ENCODE results near the gene NFAT5.
A peak's percentile ranks its signal among the peaks of the same experiment; 100 is the strongest.

Gene NFAT5

DNA sequence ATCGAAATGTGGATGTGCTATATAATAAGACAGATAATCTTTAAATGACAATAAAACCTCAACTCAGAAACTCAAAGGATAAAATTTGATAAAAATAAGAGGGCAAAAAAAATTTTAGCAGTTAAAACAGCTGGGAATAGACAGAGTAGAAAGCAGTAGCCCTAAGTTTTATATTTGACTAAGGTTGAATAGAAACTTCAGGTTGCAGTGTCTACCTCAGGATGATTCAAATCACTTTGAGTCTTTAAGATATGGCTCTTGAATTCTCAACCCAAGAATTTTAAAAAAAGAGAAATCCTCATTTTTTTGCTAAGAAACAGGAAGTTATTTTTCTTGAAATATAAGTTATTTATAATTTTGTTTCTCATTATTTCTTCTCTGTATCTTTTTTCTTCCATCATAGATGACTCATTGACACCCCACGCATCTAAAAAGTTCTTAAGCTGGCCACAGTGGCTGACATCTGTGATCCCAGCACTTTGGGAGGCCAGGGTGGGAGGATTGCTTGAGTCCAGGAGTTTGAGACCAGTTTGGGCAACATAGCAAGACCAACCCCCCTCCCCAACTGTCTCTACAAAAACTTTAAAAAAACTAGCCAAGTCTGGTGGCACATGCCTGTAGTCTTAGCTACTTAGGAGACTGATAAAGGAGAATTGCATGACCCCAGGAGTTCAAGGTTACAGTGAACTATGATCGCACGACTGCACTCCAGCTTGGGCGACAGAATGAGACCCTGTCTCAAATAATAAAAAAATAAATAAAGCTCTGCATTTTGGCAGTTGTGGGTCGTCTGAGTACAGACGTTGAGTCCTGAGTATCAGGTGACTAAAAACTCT, 23.9 kb downstream of the NFAT5 start:
- no peak for DNase-seq (ENCODE audit: low read depth)
- no peak overlapping the region for H3K4me3 ChIP-seq (ENCODE audit: low read length)
- TF ChIP-seq CTCF (IDR thresholded peaks at IDR 0.05; ENCODE audit: insufficient read depth, low read depth, low read length, missing control alignments), result no peak

- DNase-seq (ENCODE audit: low read depth), result no peak
- no peak overlapping the region for H3K4me3 ChIP-seq (ENCODE audit: low read length)
- TF ChIP-seq CTCF (IDR thresholded peaks at IDR 0.05; ENCODE audit: insufficient read depth, low read depth, low read length, missing control alignments), result no peak
Measured at GRCh38 chr16:69590590-69590989, 24.8 kb downstream of the NFAT5 start.

GRCh38 chr16:69593751-69594255, 28.0 kb downstream of the NFAT5 start:
- DNase-seq (ENCODE audit: low read depth), result no peak
- no peak overlapping the region for H3K4me3 ChIP-seq (ENCODE audit: low read length)
- no peak for TF ChIP-seq CTCF (IDR thresholded peaks at IDR 0.05; ENCODE audit: insufficient read depth, low read depth, low read length, missing control alignments)

DNA sequence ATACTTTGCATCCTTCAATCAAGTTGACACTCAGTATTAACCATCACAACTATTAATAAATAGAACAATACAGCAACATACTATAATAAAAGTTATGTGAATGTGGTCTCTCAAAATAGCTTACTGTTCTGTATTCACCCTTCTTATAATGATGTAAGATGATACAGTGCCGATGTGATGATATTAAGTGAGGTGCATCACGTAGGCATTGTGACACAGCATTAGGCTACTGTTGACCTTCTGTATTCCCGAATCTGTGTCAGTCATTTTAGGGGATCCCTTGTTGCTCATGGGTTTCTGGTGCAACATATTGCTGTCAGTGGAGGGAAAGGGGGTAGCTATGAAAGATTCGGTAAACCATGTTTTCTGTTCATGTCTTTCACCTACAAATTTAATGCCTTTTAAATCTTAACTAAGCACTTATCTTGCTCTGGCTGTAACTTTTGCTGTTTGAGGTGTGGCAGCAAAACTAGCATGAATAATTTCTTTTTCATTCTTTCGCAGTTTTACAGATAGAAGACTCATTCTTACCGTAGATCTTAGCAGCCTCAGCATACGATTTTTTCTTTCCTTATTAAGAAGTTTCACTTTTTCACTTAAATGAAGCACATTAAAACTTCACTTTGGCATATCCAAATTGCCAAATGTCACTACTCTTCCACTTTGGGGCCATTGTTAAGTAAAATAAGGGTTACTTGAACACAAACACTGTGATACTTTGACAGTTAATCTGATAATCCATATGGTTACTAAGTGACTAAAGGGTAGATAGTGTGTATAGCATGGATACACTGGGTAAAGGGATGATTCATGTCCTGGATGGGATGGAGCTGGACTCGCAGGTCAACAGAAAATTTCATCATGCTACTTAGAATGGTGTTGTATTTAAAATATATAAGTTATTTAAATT, 29.6 kb downstream of the NFAT5 start:
- H3K4me3 ChIP-seq (ENCODE audit: low read length), result no peak overlapping the region
- DNase-seq (ENCODE audit: low read depth), result peak; percentile 73
- TF ChIP-seq CTCF (IDR thresholded peaks at IDR 0.05; ENCODE audit: insufficient read depth, low read depth, low read length, missing control alignments), result no peak

- no peak for DNase-seq (ENCODE audit: low read depth)
- H3K4me3 ChIP-seq (ENCODE audit: low read length), result no peak overlapping the region
- TF ChIP-seq CTCF (IDR thresholded peaks at IDR 0.05; ENCODE audit: insufficient read depth, low read depth, low read length, missing control alignments), result no peak
Measured at GRCh38 chr16:69596801-69597200, 31.0 kb downstream of the NFAT5 start.

GRCh38 chr16:69598045-69598444, 32.3 kb downstream of the NFAT5 start:
- DNase-seq (ENCODE audit: low read depth), result no peak
- TF ChIP-seq CTCF (IDR thresholded peaks at IDR 0.05; ENCODE audit: insufficient read depth, low read depth, low read length, missing control alignments), result no peak
- H3K4me3 ChIP-seq (ENCODE audit: low read length), result no peak overlapping the region

Data from epithelial cell of esophagus (primary cell).